Tibial artery (tissue), 4 donors: ENCODE measurements around the gene AP3S2.

Source experiments
- DNase-seq, 2 donors: peaks; one replicate each; pipeline ENCODE4 v3.0.0-alpha.2; 2019
- H3K27ac ChIP-seq, 2 donors: fragments of 200-600 bp; sonication (generic) in 1 of 2; 1 replicate in 1 of 2; 2 replicates in 1 of 2; pipeline ENCODE4 v1.5.1; 2018 to 2019; ENCODE audit warnings: mild to moderate bottlenecking in 1 of 2
- H3K27me3 ChIP-seq, 2 donors: fragments of 200-600 bp; sonication (generic) in 1 of 2; one replicate each; pipeline versions ENCODE4 v1.5.1 to v1.6.0; 2016 to 2019
- H3K36me3 ChIP-seq, 3 donors: fragments of 200-600 bp; sonication (generic) in 2 of 3; one replicate each; pipeline ENCODE4 v1.5.1; 2016 to 2019; ENCODE audit warnings: mild to moderate bottlenecking in 2 of 3
- H3K4me1 ChIP-seq, 4 donors: fragments of 200-600 bp; sonication (generic) in 2 of 4; 1 replicate in 3 of 4; 2 replicates in 1 of 4; pipeline ENCODE4 v1.5.1; 2016 to 2019
- H3K4me3 ChIP-seq, 2 donors: fragments of 200-600 bp; sonication (generic) in 1 of 2; 1 replicate in 1 of 2; 2 replicates in 1 of 2; pipeline ENCODE4 v1.5.1; 2018 to 2019; ENCODE audit warnings: mild to moderate bottlenecking in 2 of 2
- H3K9me3 ChIP-seq, 3 donors: fragments of 200-600 bp; sonication (generic) in 1 of 3; one replicate each; pipeline ENCODE4 v1.5.1; 2016 to 2019
- CTCF ChIP-seq, 2 experiments: fragments of 200-600 bp in 1 of 2; fragments of 450-650 bp in 1 of 2; IDR thresholded peaks; one replicate each; pipeline ENCODE4 v1.5.1; 2017 to 2019; ENCODE audit warnings: antibody characterized with exemption in 2 of 2, mild to moderate bottlenecking in 1 of 2, moderate library complexity in 1 of 2
- intact Hi-C: fragments of 100-400 bp; cut with DNase I; formaldehyde crosslinking; loops from one replicate; pipeline ENCODE4 v1.15.0; 2023; ENCODE audit warnings: low total_unique reads

AP3S2 gene

GRCh38 chr15:89903015-89903857 is 9.4 kb upstream of the AP3S2 start:
- Histone ChIP-seq H3K27ac (no peak overlapping the region), H3K4me3 (no peak overlapping the region), H3K27me3 (no peaks in the 10 kb centered on the region), H3K9me3 (no peaks in the 10 kb centered on the region), H3K4me1 (no peaks in the 10 kb centered on the region), H3K36me3 (peaks cover 40 to 76% (median 43%) of the 10 kb centered on the region in 3 donors)
- no peak for DNase-seq
- no peak for TF ChIP-seq CTCF (IDR thresholded peaks at IDR 0.05)
- intact Hi-C loops, result loop anchor here (5.0 kb wide), 1 partner anchor 169 kb away; no protein-coding TSS in a partner anchor

DNA sequence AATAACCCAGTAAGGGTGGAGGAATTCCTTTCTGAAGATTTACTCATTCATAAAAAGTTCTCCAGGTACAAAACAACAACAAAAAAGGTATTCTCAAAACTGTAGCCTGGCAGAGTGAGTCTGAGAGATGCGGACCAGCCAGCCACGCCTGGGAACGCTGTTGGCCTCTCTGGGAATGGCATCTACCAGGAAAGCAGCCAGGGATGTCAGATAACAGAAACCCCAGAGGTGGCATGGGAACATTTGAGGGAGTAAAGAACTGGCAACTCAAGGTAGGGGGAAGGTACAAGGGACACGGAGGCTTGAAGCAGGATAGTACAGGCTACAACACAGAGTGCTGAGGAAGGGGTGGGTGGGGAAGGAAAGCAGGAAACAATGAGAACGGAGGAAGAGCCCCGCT is 7.1 kb upstream of the AP3S2 start:
- no peak for DNase-seq
- H3K9me3 ChIP-seq, result no peaks in the 10 kb centered on the region
- H3K4me1 ChIP-seq, result no peaks in the 10 kb centered on the region
- no peaks in the 10 kb centered on the region for H3K27me3 ChIP-seq
- H3K4me3 ChIP-seq, result no peak overlapping the region
- no peak for TF ChIP-seq CTCF (IDR thresholded peaks at IDR 0.05)
- H3K36me3 ChIP-seq, result peaks cover 33 to 52% (median 38%) of the 10 kb centered on the region in 3 donors
- no peak overlapping the region for H3K27ac ChIP-seq
- intact Hi-C loops, result loop anchor here (5.0 kb wide), 1 partner anchor 171 kb away; no protein-coding TSS in a partner anchor

GRCh38 chr15:89899951-89900567 is 6.3 kb upstream of the AP3S2 start:
- Histone ChIP-seq H3K4me1 (no peaks in the 10 kb centered on the region), H3K27me3 (no peaks in the 10 kb centered on the region), H3K27ac (no peak overlapping the region), H3K4me3 (no peak overlapping the region), H3K36me3 (peaks cover 33 to 50% (median 38%) of the 10 kb centered on the region in 3 donors), H3K9me3 (no peaks in the 10 kb centered on the region)
- no peak for TF ChIP-seq CTCF (IDR thresholded peaks at IDR 0.05)
- DNase-seq, result no peak
- intact Hi-C loops, result loop anchor here (5.0 kb wide), 2 partner anchors 172 to 192 kb away; no protein-coding TSS in a partner anchor

GRCh38 chr15:89899295-89899945 is 5.6 kb upstream of the AP3S2 start:
- intact Hi-C loops, result loop anchor here (5.0 kb wide), 1 partner anchor 193 kb away; no protein-coding TSS in a partner anchor

More at GRCh38 chr15:89899295-89899945, 5.6 kb upstream of the AP3S2 start:
- H3K4me3 ChIP-seq, result no peak overlapping the region
- no peak for DNase-seq
- no peaks in the 10 kb centered on the region for H3K27me3 ChIP-seq
- H3K4me1 ChIP-seq, result no peaks in the 10 kb centered on the region
- H3K36me3 ChIP-seq, result peaks cover 33 to 45% (median 35%) of the 10 kb centered on the region in 3 donors
- H3K9me3 ChIP-seq, result no peaks in the 10 kb centered on the region
- no peak overlapping the region for H3K27ac ChIP-seq
- TF ChIP-seq CTCF (IDR thresholded peaks at IDR 0.05), result no peak
